HG03159 (cell line): ENCODE results near the gene RWDD1.

Source experiments
- ATAC-seq: cut with Tn5 transposase; IDR thresholded peaks from one replicate; pipeline ENCODE4 v1.9.1; 2021; ENCODE audit warnings: mild to moderate bottlenecking, moderate library complexity; ENCODE audit not compliant: unreplicated experiment

The RWDD1 gene

DNA sequence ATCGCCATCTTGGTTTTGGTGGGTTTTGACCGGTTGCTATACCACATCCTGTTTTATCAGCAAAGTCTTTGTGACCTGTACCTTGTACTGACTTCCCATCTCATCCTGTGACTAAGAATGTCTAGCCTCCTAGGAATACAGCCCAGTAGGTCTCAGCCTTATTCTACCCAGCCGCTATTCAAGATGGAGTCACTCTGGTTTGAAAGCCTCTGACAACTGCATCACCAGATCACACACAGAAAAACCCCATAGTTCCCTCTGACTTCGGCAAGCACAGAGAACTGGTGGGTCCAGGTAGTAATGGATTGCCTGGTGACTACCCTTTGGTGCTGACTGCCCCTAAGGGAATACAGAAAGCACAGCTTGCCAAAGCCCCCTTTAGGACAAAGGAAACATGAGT is 34.6 kb downstream of the RWDD1 start:
- ATAC-seq, result no peak

GRCh38 chr6:116611056-116611455 is 39.8 kb downstream of the RWDD1 start:
- no peak for ATAC-seq

DNA sequence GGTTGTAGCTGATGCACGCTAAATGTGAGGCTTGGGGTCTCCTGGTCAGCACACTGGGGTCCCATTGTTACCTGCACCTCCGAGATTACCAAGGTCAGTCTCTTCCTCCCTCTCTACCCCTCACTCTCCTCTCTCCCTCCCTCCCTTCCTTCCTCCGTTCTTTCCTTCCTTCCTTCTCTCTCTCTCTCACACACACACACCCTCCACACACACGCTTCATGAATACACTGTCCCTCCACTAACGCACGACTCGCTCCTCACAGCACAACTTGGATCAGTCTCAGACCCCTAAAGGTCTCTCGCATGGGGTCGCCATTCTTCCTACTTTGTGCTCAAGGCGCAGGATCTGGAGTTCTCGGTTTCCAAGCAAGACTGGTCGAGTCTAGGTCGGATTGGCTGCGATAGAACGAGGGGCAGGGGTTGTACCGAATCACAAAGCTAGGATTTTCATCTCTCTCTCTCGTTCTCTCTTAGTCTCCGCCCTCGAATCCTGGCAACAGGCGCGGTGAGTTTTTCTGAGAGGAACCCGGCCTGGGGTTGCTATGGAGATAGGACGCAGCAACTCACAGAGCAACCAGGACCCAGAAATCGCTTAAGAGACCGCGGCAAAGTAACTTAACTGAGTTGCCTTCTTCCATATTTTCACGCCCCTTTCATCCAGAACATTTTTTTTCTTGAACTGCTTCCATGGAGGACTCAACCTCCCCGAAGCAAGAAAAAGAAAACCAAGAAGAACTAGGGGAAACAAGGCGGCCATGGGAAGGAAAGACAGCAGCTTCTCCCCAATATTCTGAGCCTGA is 44.8 kb downstream of the RWDD1 start, which contains the start of gene RSPH4A:
RSPH4A (plus strand) TSS at position 543 of the 800 bp plus-strand sequence; CDS start at position 688, 145 bp downstream.
- ATAC-seq, result peak; percentile 99

DNA sequence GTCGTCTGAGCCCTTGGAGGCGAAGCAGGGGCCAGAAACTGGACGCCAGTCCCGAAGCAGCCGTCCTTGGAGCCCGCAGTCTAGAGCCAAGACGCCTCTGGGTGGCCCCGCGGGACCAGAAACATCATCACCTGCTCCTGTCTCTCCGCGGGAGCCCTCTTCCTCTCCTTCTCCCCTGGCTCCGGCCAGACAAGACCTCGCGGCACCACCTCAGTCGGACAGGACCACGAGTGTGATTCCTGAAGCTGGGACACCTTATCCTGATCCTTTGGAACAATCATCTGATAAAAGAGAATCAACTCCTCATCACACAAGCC is 45.4 kb downstream of the RWDD1 start:
- peak; percentile 38 for ATAC-seq

DNA sequence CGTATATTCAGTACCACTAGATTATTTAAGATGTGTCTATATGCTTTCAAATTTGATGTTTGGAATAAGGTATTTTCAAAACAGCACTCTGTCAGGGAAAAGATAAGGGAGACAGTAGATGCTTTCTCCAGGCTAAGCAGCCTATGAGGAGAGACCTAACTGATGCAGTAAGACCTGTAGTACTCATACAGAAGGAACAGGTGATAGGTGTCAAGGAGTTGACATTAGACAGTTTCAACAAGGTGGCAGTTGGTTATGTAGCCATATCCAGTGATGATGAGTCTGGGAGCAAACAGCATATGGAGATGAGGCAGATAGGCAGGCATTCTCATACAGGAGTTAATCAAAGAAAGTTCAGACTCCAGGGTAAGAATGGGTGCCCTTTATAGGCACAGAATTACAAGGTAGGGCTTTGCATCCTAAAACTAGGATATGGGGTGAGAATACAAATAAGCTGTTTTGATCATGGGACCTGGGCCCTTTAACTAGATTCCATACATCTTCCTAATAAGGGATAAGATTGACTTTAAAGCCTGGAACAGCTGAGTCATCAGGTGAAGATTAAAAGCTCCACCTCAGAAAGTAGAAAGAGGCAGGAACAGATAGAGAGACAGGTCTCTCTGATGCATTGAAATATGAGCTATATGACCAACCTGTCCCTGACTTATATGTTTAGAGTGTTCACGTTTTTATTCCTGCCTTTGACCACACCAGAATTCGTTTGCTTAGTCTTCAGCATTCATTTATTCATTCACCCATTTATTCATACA is 52.9 kb downstream of the RWDD1 start:
- ATAC-seq, result no peak

DNA sequence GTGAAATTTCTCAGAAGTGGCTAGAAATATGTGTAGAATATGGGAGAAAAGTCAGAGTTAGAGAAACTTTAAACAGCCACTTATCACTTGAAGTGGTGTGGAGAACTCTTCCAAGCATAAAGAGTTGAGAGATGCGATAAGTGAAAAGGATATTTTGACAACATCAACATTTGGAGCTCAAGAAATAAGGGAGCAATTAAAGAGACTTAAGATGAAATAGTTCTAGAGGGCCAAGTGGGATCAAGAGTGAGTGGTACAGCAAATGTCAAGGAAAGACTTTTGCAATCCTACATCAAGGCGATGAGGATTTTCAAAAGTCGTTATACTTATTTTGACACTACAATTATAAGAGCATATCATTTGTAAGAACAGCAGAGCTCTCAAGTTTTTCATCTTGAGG is 54.6 kb downstream of the RWDD1 start:
- no peak for ATAC-seq

- ATAC-seq, result no peak
These were observed 58.3 kb downstream of the RWDD1 start for GRCh38 chr6:116629563-116629981.

DNA sequence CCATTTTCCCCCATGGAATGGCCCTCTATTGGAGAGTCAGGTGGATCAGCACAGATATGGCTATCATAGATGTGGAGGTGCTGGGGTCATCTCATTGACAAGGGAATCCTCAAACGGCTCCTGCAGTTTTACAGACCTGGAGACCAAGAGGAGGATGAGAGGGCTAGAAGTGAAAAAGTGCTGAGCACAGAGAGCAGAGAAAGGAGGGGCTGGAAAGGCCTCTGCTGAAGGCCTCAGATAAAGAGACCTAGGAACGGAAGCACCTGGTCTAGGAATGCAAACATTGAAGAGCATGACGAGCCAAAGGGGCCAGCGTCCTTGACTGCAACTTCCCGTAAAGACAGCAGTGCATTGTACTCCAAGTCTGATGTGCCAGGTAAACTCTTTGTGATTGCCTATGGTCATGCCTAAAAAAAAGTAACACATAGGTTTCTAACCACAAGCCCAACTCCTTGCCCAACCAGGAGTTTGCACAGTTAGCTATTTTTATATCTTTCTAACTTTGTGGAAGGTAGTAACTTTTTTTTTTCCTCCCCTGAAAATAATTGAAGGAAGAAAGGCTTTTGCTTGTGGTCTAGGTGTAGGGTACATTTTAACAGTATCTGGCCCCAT is 60.2 kb downstream of the RWDD1 start:
- peak; percentile 81 for ATAC-seq

- peak; percentile 45 for ATAC-seq
These were observed 62.4 kb downstream of the RWDD1 start for GRCh38 chr6:116633685-116634084.
